ENCODE results near the gene COL8A1. TPM values are rescaled to one million over a fixed set of nuclear protein-coding genes. Genes with fewer than 3 reads are reported as not detected.

COL8A1 gene
- total and polyA plus RNA-seq, 10 of the 15 experiments (the other 5 are each of a cell fraction or from before 2014, with no cell fraction given): 0.04 to 0.73 (median 0.10) TPM; not detected in 5

- WGBS (ENCODE audit: insufficient coverage, insufficient replicate concordance, low lambda C conversion rate, missing lambda C conversion rate): 0% methylated on average over 2 of the region's 2 CpGs
- FAIRE-seq (no peak), DNase-seq (ENCODE audit: low read depth, low spot score) (no peak), ATAC-seq (no peak)
- in situ Hi-C loops (cut with MboI): no loop called here
- H3K79me2 ChIP-seq (ENCODE audit: control insufficient read depth, insufficient read depth, low read length): no peaks in the 10 kb centered on the region
- no peaks in the 10 kb centered on the region for H3K9me3 ChIP-seq (replicated peaks; ENCODE audit: control insufficient read depth, insufficient read depth, low read length)
- H3K9ac ChIP-seq (ENCODE audit: control insufficient read depth, insufficient read depth, low read length): no peak overlapping the region
- intact Hi-C loops (cut with micrococcal nuclease; ENCODE audit: unreplicated experiment): no loop called here
- no peak overlapping the region for H3K4me3 ChIP-seq
- no peaks in the 10 kb centered on the region for H3K4me1 ChIP-seq (ENCODE audit: control insufficient read depth, insufficient read depth, low read length)
- ChIA-PET SMC1A (ENCODE audit: uncharacterized antibody, unreplicated experiment) (interaction anchor here (1.0 kb wide), 1 partner anchor 17 kb away, joined by 3 read pairs; no protein-coding TSS in a partner anchor), RAD21 (ENCODE audit: unreplicated experiment) (no interaction called here), POLR2A (no interaction called here), CTCF (interaction anchor here (0.6 kb wide), 1 partner anchor 13 kb away, joined by 3 read pairs; no protein-coding TSS in a partner anchor)
- no peak overlapping the region for H3K27ac ChIP-seq (ENCODE audit: control insufficient read depth, insufficient read depth)
- H3K4me2 ChIP-seq (ENCODE audit: control insufficient read depth, insufficient read depth): no peak overlapping the region
- no peak overlapping the region for H2AFZ ChIP-seq (ENCODE audit: control insufficient read depth, low read depth, low read length)
- no peaks in the 10 kb centered on the region for H4K20me1 ChIP-seq (ENCODE audit: control insufficient read depth, insufficient read depth)
- no peaks in the 10 kb centered on the region for H3K27me3 ChIP-seq (replicated peaks in 1 of 2; ENCODE audit: control insufficient read depth in 2 of 2, insufficient read depth in 2 of 2, low read length in 1 of 2)
- no peaks in the 10 kb centered on the region for H3K36me3 ChIP-seq (ENCODE audit: control insufficient read depth in 2 of 2, insufficient read depth in 2 of 2, low read length in 1 of 2)
- BruUV-seq (replicated peaks): no TSS peak
- TF ChIP-seq CEBPB (IDR thresholded peaks at IDR 0.05; ENCODE audit: borderline replicate concordance in 1 of 2, low read depth in 2 of 2, low read length in 2 of 2): no peak
- TF ChIP-seq MLLT1 (IDR thresholded peaks at IDR 0.05): no peak
- no peak for TF ChIP-seq FOXM1 (IDR thresholded peaks at IDR 0.05; ENCODE audit: low read depth, low read length)
- no peak for TF ChIP-seq MTA3 (IDR thresholded peaks at IDR 0.05; ENCODE audit: borderline replicate concordance, low read length)
- TF ChIP-seq SRF (IDR thresholded peaks at IDR 0.05; ENCODE audit: low read depth in 2 of 2, low read length in 2 of 2): no peak
- no peak for TF ChIP-seq RAD51 (IDR thresholded peaks at IDR 0.05)
- TF ChIP-seq ELK1 (IDR thresholded peaks at IDR 0.05; ENCODE audit: low read depth, low read length): no peak
- no peak for TF ChIP-seq HDAC2 (IDR thresholded peaks at IDR 0.05)
- no peak for TF ChIP-seq FOS (IDR thresholded peaks at IDR 0.05; ENCODE audit: borderline replicate concordance, extremely low read depth, insufficient read length)
- TF ChIP-seq NR2C2 (IDR thresholded peaks at IDR 0.05; ENCODE audit: borderline replicate concordance, control insufficient read depth, insufficient read length, low read depth): no peak
- no peak for TF ChIP-seq REST (IDR thresholded peaks at IDR 0.05; ENCODE audit: low read depth, low read length)
- TF ChIP-seq RFX5 (IDR thresholded peaks at IDR 0.05; ENCODE audit: low read depth, low read length): no peak
- no peak for TF ChIP-seq NBN (IDR thresholded peaks at IDR 0.05)
- no peak for TF ChIP-seq ZZZ3 (IDR thresholded peaks at IDR 0.05; ENCODE audit: control insufficient read depth, insufficient read length, low read depth)
- no peak for TF ChIP-seq ZNF384 (IDR thresholded peaks at IDR 0.05; ENCODE audit: borderline replicate concordance, low read depth, low read length)
- TF ChIP-seq NKRF (conservative IDR thresholded peaks at IDR 0.05): no peak
- TF ChIP-seq SMAD1 (IDR thresholded peaks at IDR 0.05; ENCODE audit: low read depth, partially characterized antibody): no peak
Measured at GRCh38 chr3:99669879-99670555, 31.6 kb downstream of the COL8A1 start.

Measured in GM12878 (cell line).